Measurements from ENCODE around the gene CRLF1.

CRLF1 gene

GRCh38 chr19:18606281-18607225 is at the start of gene CRLF1:
TSS of gene CRLF1 (minus strand) at chr19:18606799. CDS start at chr19:18606656, 143 bp downstream.
- DNase-seq (ENCODE audit: low read depth in 2 of 2) = no peak

GRCh38 chr19:18655173-18655844 is 48.7 kb upstream of the CRLF1 start:
- no peak for DNase-seq (ENCODE audit: low read depth in 2 of 2)

DNA sequence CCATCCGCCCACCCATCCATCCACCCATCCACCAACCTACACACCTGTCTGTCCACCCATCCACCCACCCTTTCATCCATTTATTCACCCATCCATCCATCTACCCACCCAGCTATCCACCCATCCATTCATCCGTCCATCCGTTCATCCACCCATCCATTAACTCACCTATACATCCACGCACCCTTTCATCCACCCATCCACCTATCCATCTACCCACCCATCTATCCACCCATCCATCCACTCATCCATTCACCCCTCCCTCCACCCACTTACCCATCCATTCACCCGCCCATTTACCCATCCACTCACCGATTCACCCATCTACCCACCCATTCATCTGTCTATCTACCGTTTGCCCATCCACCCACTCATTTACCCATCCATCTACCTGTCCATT is 47.9 kb upstream of the CRLF1 start:
- no peak for DNase-seq (ENCODE audit: low read depth in 2 of 2)

DNA sequence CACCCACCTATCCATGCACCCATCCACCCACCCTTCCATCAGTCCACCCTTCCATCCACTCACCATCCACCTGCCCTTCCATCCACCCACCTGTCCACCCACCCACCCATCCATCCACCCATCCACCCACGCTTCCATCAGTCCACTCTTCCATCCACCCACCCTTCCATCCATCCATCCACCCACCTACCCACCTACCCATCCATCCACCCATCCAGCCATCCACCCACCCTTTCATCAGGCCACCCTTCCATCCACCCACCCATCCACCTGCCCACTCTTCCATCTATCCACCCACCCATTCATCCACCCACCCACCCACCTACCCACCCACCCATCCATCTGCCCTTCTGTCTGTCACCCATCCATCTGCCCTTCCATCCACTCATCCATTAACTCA is 47.3 kb upstream of the CRLF1 start:
- DNase-seq (ENCODE audit: low read depth in 2 of 2) = no peak

DNA sequence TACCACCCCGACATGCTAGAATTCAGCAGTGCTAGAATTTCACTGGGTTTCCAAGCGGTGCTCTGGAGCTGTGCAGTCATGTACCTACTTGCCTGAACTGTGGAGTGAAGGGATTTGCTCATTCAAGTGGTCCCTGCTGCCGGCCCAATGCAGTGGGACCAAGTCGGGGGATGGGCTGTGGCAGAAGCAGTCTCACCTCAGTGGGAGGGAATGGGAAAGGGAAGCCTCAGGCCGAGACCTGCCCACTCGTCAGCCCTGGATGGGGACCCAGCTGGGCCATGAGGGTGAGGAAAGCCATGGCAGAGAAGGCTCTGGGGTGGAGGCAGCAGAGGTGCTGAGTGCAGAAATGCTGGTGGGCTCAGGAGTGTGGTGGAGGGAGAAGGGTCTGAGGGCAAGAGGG is 45.1 kb upstream of the CRLF1 start:
- DNase-seq (ENCODE audit: low read depth in 2 of 2) = no peak

DNA sequence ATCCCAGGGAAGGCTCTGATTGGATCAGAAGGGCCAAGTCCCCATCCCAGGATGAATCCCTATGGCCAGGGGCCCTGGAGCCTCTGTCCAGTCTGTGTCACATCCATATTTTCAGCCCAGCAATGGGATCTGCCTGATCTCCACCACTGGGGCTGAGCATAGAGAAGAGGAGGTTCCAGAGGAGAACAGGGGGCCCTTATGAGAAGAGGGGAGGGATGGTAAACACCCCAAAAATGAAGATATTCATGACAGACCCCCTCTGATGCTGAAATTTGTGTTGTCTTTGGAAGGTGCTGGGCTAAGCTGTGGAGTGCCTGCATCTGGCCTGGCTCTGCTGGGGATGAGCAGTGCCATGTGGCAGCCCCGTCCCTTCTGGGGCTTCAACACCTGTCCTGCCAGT is 44.7 kb upstream of the CRLF1 start:
- no peak for DNase-seq (ENCODE audit: low read depth in 2 of 2)

DNA sequence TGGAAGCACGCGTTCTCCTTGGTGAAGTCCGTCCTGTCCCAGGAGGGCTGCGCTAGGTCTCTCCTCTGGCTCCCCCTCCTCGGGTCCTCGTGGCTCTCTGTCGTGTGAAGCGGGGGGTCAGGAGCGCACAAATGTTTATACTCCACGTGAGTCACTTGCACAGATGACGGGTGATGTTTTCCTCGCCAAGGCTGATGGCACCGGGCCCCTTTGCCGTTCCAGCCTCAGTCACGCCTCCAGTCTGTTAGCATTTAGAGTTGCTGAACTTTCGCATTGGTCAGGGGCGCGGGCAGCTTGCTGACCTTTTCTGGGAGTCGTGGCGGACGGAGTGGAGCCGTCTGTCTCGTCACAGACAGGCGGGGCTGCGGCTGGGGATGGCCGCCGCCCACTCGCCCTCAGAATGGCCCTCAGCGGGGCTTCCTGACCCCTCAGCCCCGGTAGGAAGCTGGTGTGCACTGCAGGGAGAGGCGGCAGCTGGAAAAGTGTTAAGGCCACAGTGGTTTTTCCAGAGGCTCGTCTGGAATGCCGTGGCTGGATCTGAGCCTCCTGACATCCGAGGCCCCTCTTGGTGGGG is 44.0 kb upstream of the CRLF1 start:
- no peak for DNase-seq (ENCODE audit: low read depth in 2 of 2)

- DNase-seq (ENCODE audit: low read depth in 2 of 2) = no peak
Observed at GRCh38 chr19:18650021-18650390, 43.4 kb upstream of the CRLF1 start.

GRCh38 chr19:18649371-18650020 is 42.9 kb upstream of the CRLF1 start:
- DNase-seq (ENCODE audit: low read depth in 2 of 2) = no peak

DNA sequence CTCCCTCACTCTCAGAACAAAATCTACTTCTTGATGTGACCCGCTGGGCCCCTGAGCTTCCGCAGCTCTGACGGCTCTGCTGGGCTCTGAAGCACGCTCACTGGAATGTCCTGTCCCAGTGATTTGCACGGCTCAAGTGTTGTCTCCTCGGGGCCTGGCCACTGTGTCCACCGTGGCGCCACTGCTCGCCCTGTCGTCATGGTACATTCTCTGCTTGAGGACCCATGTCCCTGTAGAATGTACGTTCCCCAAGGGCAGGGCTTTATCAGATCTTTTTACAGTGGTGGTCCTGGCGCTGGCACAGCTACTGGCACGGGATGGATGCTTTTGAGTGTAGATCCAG is 42.3 kb upstream of the CRLF1 start:
- DNase-seq (ENCODE audit: low read depth in 2 of 2) = no peak

DNA sequence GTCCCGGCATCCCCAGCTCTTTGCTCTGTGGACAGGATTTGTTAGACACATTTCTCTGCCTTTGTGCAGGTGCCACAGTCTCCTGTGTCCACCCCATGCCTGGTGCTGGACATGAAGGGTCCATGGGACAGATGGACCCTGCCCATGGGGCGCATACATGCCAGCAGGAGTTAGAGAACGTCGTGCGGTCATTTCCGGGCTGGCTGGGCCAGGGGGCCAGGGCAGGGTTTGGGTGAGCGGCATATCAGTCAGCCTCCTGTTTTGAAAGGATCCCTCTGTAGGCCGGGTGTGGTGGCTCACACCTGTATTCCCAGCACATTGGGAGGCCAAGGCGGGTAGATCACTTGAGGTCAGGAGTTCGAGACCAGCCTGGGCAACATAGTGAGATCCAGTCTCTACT is 41.2 kb upstream of the CRLF1 start:
- DNase-seq (ENCODE audit: low read depth in 2 of 2) = no peak

DNA sequence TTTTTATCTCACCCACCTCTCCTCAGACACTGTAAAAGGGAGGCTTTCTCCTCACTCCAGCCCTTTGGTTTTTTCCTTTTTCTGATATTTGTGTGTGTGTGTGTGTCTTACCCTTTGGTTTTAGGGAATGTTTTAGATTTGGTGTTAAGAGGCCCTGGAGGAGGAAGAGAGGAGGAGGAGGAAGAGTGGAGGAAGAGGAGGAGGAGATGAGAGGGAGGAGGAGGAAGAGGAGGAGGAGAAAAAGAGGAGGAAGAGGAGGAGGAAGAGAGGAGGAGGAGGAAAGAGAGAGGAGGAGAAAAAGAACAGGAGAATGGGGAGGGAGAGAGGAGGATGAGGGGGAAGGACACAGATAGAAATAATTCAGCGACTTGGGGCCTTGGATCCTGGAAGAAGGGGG is 40.8 kb upstream of the CRLF1 start:
- no peak for DNase-seq (ENCODE audit: low read depth in 2 of 2)

DNA sequence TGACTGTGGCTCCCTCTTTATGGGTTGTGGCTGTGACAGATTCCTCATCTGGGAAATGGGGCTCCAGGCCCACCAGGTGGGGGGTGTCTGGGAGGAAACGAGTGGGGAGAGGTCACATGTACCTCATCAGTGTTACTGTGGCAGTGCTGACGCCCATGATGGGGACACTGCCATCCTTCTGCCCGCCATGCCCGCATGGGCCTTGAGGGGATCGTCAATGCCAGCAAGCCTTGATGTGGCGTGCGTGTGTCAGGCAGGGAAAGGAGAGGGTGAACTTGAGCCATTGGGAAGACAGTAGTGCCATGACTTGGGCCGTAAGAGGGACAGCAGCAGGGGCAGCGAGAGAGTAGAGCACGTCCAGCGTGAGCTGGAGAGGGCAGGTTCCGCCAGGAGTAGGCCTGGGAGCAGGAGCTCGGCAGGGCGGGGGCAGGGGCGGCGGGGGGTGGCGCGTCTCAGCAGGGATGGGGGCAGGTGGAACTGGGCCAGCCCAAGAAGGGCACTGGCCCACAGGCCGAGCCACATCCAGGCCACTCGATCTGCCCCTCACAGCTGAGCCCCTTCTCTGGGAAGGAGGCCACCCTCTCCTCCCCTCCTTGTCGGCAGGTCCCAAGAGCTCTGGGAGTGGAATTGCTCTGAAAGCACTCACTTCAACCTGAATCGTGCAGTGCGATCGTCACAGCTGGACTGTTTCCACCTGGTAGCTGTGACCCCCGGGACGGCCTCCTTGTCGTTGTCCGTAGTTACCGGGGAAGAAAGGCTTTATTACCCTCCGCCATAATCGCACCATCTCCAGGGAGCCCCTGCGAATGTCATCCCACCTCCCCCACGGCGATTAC is 40.2 kb upstream of the CRLF1 start:
- no peak for DNase-seq (ENCODE audit: low read depth in 2 of 2)

GRCh38 chr19:18645035-18645511 is 38.5 kb upstream of the CRLF1 start:
- DNase-seq (ENCODE audit: low read depth in 2 of 2) = no peak

DNA sequence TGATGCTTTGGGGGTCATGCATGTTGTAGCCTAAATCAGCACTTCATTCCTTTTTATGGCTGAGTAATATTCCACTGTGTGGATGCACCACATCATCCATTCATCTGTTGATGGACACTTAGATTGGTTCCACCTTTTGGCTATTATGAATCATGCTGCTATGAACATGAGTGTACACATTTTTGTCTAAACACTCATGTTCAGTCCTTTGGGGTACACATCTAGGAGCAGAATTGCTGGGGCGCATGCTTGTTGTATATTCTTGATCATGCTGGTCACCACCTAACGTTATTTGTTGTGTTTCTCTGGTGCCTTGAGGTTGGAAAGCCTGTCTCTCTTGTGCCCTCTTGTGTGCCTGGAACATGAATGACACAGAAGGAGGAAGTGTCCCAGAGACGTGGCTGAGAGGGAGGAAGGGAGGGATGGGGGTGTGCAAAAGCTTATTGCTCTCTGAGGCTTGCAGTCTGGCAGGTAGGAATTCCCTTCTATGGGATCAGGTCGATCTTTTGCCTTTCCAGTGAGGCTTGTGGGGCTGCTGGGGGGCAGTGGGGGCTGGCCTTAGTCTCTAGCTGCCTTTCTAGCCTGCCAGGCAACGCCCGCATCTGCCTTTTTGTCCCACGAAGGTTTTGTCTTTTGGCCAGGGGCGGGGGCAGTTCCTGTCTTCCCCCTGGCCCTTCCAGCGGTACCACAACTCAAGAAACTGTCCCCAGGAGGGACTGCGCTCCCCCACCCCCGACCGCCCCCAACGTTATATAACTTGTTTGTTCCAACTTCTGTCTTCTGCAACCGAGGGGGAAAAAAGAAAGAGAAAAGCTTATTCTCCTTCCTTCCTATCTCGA is 37.8 kb upstream of the CRLF1 start:
- no peak for DNase-seq (ENCODE audit: low read depth in 2 of 2)

GRCh38 chr19:18639706-18640243 is 33.2 kb upstream of the CRLF1 start:
- DNase-seq (ENCODE audit: low read depth in 2 of 2) = no peak

DNA sequence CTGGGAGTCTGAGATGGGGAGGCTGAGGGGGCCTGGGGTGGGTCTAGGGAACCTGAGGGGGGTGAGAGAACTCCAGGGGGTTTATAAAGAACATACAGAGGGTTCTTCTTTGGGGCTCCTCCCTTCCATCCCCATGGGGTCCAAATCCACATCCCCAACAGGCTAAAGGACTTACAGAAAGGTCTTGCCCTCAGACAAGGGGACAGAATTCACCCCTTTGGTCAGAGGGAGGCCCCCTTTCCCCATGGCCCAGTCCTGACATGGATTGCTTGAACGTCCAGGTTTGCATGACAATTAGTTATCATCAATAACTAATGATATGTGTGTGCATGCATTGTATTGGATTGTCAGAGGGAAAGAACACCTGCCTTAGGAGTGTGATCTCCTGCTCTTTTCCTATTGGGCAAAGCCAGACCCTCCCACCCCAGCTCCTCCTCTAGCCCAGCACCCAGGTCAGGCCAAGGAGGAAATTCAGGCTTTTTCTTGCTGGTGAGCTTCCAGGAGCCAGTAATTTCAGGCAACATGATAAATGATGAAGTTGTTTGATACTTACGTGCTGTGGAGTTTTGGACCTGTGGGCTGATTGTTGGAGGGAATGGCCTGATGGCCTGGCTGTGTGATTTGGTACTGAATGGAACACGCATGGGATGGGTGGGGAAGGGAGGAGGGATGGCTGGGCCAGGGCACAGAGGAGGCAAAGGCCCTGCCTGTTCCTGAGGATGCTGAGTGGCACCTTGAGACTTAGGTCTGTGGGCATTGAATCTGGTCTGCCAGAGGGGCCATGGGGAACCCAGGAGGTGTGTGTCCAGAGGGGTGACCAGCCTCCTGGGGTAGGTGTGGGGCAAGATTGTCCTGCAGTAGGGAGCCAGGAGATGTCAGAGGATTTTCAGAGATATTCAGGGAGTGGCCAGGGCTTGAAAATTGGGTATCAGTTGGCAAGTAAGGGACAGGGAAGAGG is 31.4 kb upstream of the CRLF1 start:
- DNase-seq (ENCODE audit: low read depth in 2 of 2) = no peak

DNA sequence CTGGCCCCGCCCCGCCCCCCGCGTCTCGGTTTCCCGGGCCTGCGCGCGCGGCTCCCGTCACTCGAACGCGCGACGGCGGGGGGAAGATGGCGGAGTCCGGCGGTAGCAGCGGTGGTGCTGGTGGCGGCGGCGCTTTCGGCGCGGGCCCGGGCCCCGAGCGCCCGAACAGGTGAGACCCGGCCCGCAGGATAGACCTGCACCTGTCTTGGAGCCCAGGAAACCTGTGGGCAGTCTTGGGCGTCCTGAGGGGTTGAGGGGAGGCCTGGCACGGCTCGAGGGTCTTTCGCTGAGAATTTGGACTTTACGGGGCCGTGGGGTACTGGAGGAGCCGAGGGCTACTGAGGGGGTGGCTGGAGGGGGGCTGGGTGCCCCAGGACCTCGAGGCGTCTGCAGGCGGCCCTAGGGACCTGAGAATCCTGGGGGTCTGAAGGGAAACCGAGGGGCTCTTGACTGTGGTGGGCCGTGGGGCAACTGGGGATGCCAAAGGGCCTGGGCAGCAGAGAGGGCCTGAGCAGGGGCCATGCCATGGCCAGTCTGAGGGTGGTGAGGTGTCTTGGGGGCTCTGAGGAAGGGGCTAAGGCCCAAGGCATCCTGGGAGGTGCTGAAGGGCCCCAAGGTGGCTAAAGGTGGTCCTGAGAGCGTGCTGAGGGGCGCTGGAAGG is 30.5 kb upstream of the CRLF1 start, which contains the start of gene KLHL26:
Gene KLHL26 (plus strand): TSS at position 60 of the 661 bp plus-strand sequence. CDS start 27 bp downstream, at position 87.
- DNase-seq (ENCODE audit: low read depth in 2 of 2) = peak in 1 of 2 donors; percentile 8

Data from stimulated activated CD4-positive, alpha-beta T cell treated with anti-CD3 and anti-CD28 coated beads, Interleukin-15, amount 100 ng/mL, for 48 hours (primary cell).